ENCODE results near the gene STXBP1.

- TF ChIP-seq REST (IDR thresholded peaks at IDR 0.05) = no peak
- no peak for TF ChIP-seq RAD21 (conservative IDR thresholded peaks at IDR 0.05 in 1 of 2, IDR thresholded peaks at IDR 0.05 in 1 of 2)
- TF ChIP-seq JUN (IDR thresholded peaks at IDR 0.05) = no peak
- no peak for TF ChIP-seq MYC (IDR thresholded peaks at IDR 0.05; ENCODE audit: borderline replicate concordance, low read length)
- TF ChIP-seq POLR2A (IDR thresholded peaks at IDR 0.05; ENCODE audit: low read length) = no peak
- TF ChIP-seq RNF2 (IDR thresholded peaks at IDR 0.05; ENCODE audit: borderline replicate concordance, low read depth) = no peak
- TF ChIP-seq CTCF (IDR thresholded peaks at IDR 0.05) = no peak
- no peak for TF ChIP-seq USF2 (IDR thresholded peaks at IDR 0.05)
- no peak for TF ChIP-seq CHD2 (IDR thresholded peaks at IDR 0.05; ENCODE audit: low read length, partially characterized antibody)
- TF ChIP-seq EP300 (IDR thresholded peaks at IDR 0.05) = no peak
These were observed 123.6 kb downstream of the STXBP1 start for GRCh38 chr9:127735530-127736185.
